GM19193 (cell line): ENCODE results near the gene DTHD1.

Experiments used
- POLR2A ChIP-seq: IDR thresholded peaks from 4 replicates; pipeline ENCODE4 v1.6.1; 2011; ENCODE audit not compliant: insufficient read depth, insufficient read length; ENCODE audit errors: extremely low read depth

Gene DTHD1

GRCh38 chr4:36281384-36282106, at the start of gene DTHD1:
Gene DTHD1 (plus strand): TSS chr4:36281616. CDS start chr4:36281759, 143 bp downstream.
- TF ChIP-seq POLR2A: no peak

- no peak for TF ChIP-seq POLR2A
Measured at GRCh38 chr4:36233567-36234266, 47.7 kb upstream of the DTHD1 start.

- no peak for TF ChIP-seq POLR2A
Measured at GRCh38 chr4:36235306-36235705, 46.1 kb upstream of the DTHD1 start.

GRCh38 chr4:36236159-36236558, 45.3 kb upstream of the DTHD1 start:
- TF ChIP-seq POLR2A: no peak

GRCh38 chr4:36237366-36238313, 43.8 kb upstream of the DTHD1 start:
- TF ChIP-seq POLR2A: no peak

- TF ChIP-seq POLR2A: no peak
Measured at GRCh38 chr4:36241771-36242170, 39.6 kb upstream of the DTHD1 start.

- TF ChIP-seq POLR2A: no peak
Measured at GRCh38 chr4:36242629-36243354, 38.6 kb upstream of the DTHD1 start.

- TF ChIP-seq POLR2A: no peak
Measured at GRCh38 chr4:36243355-36244256, 37.8 kb upstream of the DTHD1 start.

- TF ChIP-seq POLR2A: peak; percentile 61
Measured at GRCh38 chr4:36244257-36245082, 36.9 kb upstream of the DTHD1 start, which contains the start of gene ARAP2. Gene ARAP2 (minus strand): TSS chr4:36244514. CDS start chr4:36229486, 15,028 bp downstream.

GRCh38 chr4:36249610-36250009, 31.8 kb upstream of the DTHD1 start:
- TF ChIP-seq POLR2A: no peak

GRCh38 chr4:36251983-36252382, 29.4 kb upstream of the DTHD1 start:
- no peak for TF ChIP-seq POLR2A

- TF ChIP-seq POLR2A: no peak
Measured at GRCh38 chr4:36254371-36254770, 27.0 kb upstream of the DTHD1 start.

- no peak for TF ChIP-seq POLR2A
Measured at GRCh38 chr4:36255577-36255976, 25.8 kb upstream of the DTHD1 start.
